AG09319 (cell line): ENCODE data around the gene FABP7.

Experiments used
- DNase-seq: peaks from one replicate; pipeline ENCODE4 v3.0.0-alpha.2; 2010; ENCODE audit warnings: low read depth; ENCODE audit errors: extremely low read depth
- TF ChIP-seq, protein P1 (sequence below): IDR thresholded peaks from 2 replicates; pipeline ENCODE4 v1.5.1; 2011; ENCODE audit warnings: low read depth, mild to moderate bottlenecking, inconsistent platforms, low read length, moderate library complexity

FABP7 gene

DNA sequence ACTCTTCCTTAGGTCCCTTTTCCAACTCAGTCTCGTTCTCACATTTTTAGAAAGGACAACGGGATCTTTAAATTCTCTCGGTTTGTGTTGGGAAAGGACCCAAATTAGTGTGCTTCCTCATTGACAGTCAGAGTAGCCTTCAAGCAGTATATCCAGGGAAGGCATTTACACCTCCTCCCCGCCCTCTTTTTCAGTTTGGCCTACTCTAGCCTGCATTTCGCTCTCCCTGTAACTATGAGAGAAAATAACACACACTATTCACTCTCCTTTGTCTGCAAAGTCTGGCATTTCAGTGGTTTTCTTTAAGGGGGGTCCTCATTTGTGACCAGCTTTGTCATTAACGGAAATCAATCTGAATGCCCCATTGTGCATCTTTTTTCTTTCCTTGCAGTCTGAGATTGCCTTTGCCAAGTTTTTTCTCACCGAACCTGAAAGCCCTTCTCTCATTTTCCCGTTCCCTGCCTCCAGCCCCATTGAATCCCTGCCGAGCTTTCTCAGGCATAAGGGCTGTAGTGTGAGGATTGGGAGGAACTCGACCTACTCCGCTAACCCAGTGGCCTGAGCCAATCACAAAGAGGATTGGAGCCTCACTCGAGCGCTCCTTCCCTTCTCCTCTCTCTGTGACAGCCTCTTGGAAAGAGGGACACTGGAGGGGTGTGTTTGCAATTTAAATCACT is 393 bp upstream of the FABP7 start:
- TF ChIP-seq, protein P1, sequence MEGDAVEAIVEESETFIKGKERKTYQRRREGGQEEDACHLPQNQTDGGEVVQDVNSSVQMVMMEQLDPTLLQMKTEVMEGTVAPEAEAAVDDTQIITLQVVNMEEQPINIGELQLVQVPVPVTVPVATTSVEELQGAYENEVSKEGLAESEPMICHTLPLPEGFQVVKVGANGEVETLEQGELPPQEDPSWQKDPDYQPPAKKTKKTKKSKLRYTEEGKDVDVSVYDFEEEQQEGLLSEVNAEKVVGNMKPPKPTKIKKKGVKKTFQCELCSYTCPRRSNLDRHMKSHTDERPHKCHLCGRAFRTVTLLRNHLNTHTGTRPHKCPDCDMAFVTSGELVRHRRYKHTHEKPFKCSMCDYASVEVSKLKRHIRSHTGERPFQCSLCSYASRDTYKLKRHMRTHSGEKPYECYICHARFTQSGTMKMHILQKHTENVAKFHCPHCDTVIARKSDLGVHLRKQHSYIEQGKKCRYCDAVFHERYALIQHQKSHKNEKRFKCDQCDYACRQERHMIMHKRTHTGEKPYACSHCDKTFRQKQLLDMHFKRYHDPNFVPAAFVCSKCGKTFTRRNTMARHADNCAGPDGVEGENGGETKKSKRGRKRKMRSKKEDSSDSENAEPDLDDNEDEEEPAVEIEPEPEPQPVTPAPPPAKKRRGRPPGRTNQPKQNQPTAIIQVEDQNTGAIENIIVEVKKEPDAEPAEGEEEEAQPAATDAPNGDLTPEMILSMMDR, result no peak
- no peak for DNase-seq

DNA sequence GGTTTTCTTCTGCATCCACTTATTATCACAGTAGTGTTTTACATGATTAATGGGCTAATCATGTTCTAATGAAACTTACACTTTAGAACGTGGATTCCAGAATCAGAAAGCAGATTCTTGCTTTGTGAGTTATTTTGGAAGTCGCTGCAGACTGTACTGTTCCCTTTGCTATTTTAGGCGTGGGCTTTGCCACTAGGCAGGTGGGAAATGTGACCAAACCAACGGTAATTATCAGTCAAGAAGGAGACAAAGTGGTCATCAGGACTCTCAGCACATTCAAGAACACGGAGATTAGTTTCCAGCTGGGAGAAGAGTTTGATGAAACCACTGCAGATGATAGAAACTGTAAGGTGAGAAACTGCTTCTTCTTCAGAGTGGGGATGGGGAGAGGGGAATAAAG is 598 bp downstream of the FABP7 start:
- TF ChIP-seq, protein P1, result no peak
- no peak for DNase-seq

DNA sequence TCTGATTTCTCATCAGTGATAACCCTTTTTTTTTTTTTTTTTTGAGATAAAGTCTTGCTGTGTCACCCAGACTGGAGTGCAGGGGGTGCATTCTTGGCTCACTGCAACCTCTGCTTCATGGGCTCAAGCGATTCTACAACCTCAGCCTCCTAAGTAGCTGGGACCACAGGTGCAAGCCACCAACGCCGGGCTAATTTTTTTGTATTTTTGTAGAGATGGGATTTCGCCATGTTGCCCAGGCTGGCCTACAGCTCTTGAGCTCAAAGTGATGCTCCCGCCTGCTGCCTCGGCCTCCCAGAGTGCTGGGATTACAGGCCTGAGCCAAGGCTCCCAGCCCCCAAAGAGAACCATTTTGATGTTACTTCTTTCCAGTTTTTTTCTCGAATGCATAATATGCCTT is 2.2 kb downstream of the FABP7 start:
- TF ChIP-seq, protein P1, result no peak

DNA sequence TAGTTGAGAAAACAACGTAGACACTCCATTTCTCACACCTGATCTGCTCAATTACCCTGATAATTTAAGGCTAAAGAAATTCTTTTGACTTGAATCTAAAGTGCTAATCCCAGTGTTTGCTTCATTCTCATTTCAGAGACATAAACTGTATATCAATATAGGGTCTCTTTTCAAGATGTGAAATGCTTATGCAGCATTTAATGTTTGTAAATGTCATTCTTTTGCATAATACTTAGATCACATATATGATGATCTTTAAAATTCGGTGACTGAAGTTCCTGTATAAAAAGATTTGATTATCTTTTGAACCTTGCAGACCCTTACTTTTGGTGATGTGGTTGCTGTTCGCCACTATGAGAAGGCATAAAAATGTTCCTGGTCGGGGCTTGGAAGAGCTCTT is 3.9 kb downstream of the FABP7 start:
- DNase-seq, result no peak
- TF ChIP-seq, protein P1, result no peak

More for the DNA sequence above, 2.2 kb downstream of the FABP7 start:
- no peak for DNase-seq

DNA sequence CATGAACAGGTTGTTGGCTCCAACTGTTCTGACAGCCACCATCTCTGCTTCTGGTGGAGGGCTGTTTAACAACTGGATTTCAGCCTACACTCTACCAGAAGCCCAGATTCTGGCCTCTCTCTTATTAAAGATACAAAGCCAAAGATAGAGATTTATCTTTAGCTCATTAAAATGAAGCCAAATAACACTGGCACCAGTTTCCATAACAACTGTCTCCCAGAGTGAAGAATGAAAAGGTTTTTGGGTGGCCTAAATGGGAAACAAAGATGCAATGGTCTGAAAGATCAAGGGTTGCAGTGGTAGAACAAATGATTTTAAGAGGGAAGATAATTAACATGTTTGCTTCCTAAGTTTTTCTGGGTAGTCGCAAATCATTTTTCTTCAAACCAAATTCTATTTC is 6.4 kb downstream of the FABP7 start:
- TF ChIP-seq, protein P1, result no peak
- DNase-seq, result no peak

DNA sequence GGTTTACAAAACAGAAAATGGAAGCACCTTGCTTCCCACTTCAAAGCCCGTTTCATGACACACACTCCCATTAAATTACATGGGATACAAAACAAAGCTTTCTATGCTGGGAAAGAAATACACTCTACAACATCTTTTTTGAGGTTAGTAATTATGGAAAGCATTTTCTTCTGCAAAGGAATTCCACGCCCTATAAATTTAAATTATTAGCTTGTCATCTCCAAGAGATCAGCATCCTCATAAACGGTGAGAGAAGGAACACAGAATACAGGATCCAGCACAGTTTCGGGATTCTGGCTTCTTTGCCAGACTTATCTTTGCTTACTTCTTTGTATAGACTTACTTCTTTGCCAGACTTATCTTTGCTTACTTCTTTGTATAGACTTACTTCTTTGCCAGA is 8.2 kb downstream of the FABP7 start:
- TF ChIP-seq, protein P1, result no peak
- no peak for DNase-seq

DNA sequence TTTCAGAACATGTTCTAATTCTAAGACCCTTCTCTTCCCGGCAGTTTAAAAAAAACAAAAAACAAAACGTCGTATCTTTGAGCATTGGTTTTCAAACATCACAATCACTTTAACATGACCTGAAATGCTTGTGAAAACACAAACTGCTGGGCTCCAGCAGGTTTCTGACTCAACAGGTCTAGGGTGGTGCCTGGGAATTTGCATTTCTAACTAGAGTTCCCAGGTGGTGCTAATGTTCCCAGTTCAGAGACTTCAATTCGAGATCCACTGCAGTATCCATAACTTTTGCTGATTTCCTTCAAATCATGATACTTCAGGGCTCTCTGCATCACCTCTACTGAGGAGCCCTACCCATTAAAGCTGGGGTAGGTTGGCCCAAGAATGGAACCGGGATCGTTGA is 8.7 kb downstream of the FABP7 start:
- no peak for DNase-seq

More for the DNA sequence above, 8.7 kb downstream of the FABP7 start:
- TF ChIP-seq, protein P1, result no peak
